IMR-90 (cell line): ENCODE results near the gene GABARAPL2.

Experiments
- BHLHE40 ChIP-seq: fragments of 150-350 bp; IDR thresholded peaks from 2 replicates; pipeline ENCODE4 v1.6.1; 2016; ENCODE audit warnings: mild to moderate bottlenecking, low read depth, low read length
- CTCF ChIP-seq: conservative IDR thresholded peaks from 2 replicates; pipeline ENCODE4 v1.5.1; 2012; ENCODE audit warnings: mild to moderate bottlenecking, low read depth, low read length, improper control_type of control experiment
- MAFK ChIP-seq: IDR thresholded peaks from 2 replicates; pipeline ENCODE4 v1.6.1; 2012; ENCODE audit warnings: low read depth, low read length, improper control_type of control experiment
- MAZ ChIP-seq: IDR thresholded peaks from 2 replicates; pipeline ENCODE4 v1.6.1; 2012; ENCODE audit warnings: low read depth, mild to moderate bottlenecking, low read length, improper control_type of control experiment, moderate library complexity, borderline replicate concordance
- MXI1 ChIP-seq: IDR thresholded peaks from 2 replicates; pipeline ENCODE4 v1.6.1; 2012; ENCODE audit warnings: low read depth, mild to moderate bottlenecking, low read length, moderate library complexity, borderline replicate concordance
- POLR2A ChIP-seq: IDR thresholded peaks from 2 replicates; pipeline ENCODE4 v1.6.1; 2012; ENCODE audit warnings: mild to moderate bottlenecking, low read depth, low read length
- RAD21 ChIP-seq: IDR thresholded peaks from 2 replicates; pipeline ENCODE4 v1.6.1; 2012; ENCODE audit warnings: low read length, improper control_type of control experiment
- RCOR1 ChIP-seq: IDR thresholded peaks from 2 replicates; pipeline ENCODE4 v1.6.1; 2012; ENCODE audit warnings: mild to moderate bottlenecking, low read length, improper control_type of control experiment; ENCODE audit not compliant: insufficient replicate concordance
- RFX5 ChIP-seq: IDR thresholded peaks from 2 replicates; pipeline ENCODE4 v1.8.0; 2012; ENCODE audit warnings: low read depth, mild to moderate bottlenecking, low read length, moderate library complexity
- TF ChIP-seq, protein P1 (sequence below): fragments of 150-350 bp; IDR thresholded peaks from 2 replicates; pipeline ENCODE4 v1.6.1; 2017; ENCODE audit warnings: mild to moderate bottlenecking, antibody characterized with exemption, low read length, low read depth
- TF ChIP-seq, protein P2 (sequence below): fragments of 150-350 bp; IDR thresholded peaks from 2 replicates; pipeline ENCODE4 v1.6.1; 2016; ENCODE audit warnings: low read depth, mild to moderate bottlenecking, low read length, moderate library complexity, borderline replicate concordance

- TF ChIP-seq, protein P1, sequence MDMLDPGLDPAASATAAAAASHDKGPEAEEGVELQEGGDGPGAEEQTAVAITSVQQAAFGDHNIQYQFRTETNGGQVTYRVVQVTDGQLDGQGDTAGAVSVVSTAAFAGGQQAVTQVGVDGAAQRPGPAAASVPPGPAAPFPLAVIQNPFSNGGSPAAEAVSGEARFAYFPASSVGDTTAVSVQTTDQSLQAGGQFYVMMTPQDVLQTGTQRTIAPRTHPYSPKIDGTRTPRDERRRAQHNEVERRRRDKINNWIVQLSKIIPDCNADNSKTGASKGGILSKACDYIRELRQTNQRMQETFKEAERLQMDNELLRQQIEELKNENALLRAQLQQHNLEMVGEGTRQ, result no peak
- TF ChIP-seq CTCF (no peak), POLR2A (no peak; the same call in 1 of the 2 replicates), MXI1 (peak; percentile 94; the same call in 1 of the 2 replicates), MAFK (no peak), BHLHE40 (no peak), RAD21 (no peak), RCOR1 (no peak), MAZ (no peak), RFX5 (peak; percentile 75)
- TF ChIP-seq, protein P2, sequence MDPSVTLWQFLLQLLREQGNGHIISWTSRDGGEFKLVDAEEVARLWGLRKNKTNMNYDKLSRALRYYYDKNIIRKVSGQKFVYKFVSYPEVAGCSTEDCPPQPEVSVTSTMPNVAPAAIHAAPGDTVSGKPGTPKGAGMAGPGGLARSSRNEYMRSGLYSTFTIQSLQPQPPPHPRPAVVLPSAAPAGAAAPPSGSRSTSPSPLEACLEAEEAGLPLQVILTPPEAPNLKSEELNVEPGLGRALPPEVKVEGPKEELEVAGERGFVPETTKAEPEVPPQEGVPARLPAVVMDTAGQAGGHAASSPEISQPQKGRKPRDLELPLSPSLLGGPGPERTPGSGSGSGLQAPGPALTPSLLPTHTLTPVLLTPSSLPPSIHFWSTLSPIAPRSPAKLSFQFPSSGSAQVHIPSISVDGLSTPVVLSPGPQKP, result no peak
Measured at GRCh38 chr16:75555707-75556430, 10.3 kb upstream of the GABARAPL2 start, which contains the start of gene TMEM231.
